IPS-20b (cell line): ENCODE measurements around the gene TMC2.
A peak's percentile ranks its signal among the peaks of the same experiment; 100 is the strongest.

ENCODE experiments used
- H3K27ac ChIP-seq: one replicate; pipeline ENCODE4 v1.5.1; 2013; ENCODE audit warnings: low read length
- H3K27me3 ChIP-seq: 2 replicates; pipeline ENCODE4 v1.6.1; 2013; ENCODE audit warnings: mild to moderate bottlenecking, low read length, inconsistent platforms; ENCODE audit not compliant: insufficient read depth
- H3K36me3 ChIP-seq: 2 replicates; pipeline ENCODE4 v1.6.1; 2013; ENCODE audit warnings: low read depth, mild to moderate bottlenecking, inconsistent platforms, low read length, moderate library complexity; ENCODE audit not compliant: insufficient read depth
- H3K4me1 ChIP-seq: 2 replicates; pipeline ENCODE4 v1.6.1; 2013; ENCODE audit warnings: mild to moderate bottlenecking, control low read depth, inconsistent platforms, low read length, moderate library complexity; ENCODE audit not compliant: insufficient read depth
- H3K4me3 ChIP-seq: 2 replicates; pipeline ENCODE4 v1.5.1; 2013; ENCODE audit warnings: mild to moderate bottlenecking, low read length, inconsistent platforms
- H3K9ac ChIP-seq: 2 replicates; pipeline ENCODE4 v1.6.1; 2013; ENCODE audit warnings: low read depth, mild to moderate bottlenecking, inconsistent platforms, low read length, moderate library complexity
- H3K9me3 ChIP-seq: 2 replicates; pipeline ENCODE4 v1.6.1; 2013; ENCODE audit warnings: mild to moderate bottlenecking, low read depth, low read length, inconsistent platforms; ENCODE audit not compliant: insufficient read depth

TMC2 gene

GRCh38 chr20:2528671-2529271, 7.6 kb upstream of the TMC2 start:
- H3K36me3 ChIP-seq, result no peaks in the 10 kb centered on the region
- no peak overlapping the region for H3K4me3 ChIP-seq
- H3K9me3 ChIP-seq, result no peaks in the 10 kb centered on the region
- peaks cover 71% of the 10 kb centered on the region for H3K27me3 ChIP-seq
- no peak overlapping the region for H3K27ac ChIP-seq
- no peak overlapping the region for H3K9ac ChIP-seq
- peaks cover 6% of the 10 kb centered on the region for H3K4me1 ChIP-seq

GRCh38 chr20:2533118-2533517, 3.3 kb upstream of the TMC2 start:
- Histone ChIP-seq H3K4me3 (no peak overlapping the region), H3K27ac (no peak overlapping the region), H3K36me3 (no peaks in the 10 kb centered on the region), H3K4me1 (no peaks in the 10 kb centered on the region), H3K9ac (no peak overlapping the region), H3K27me3 (peaks cover 38% of the 10 kb centered on the region), H3K9me3 (no peaks in the 10 kb centered on the region)

GRCh38 chr20:2535711-2536559, 438 bp upstream of the TMC2 start:
- no peak overlapping the region for H3K4me3 ChIP-seq
- no peaks in the 10 kb centered on the region for H3K4me1 ChIP-seq
- H3K27ac ChIP-seq, result no peak overlapping the region
- H3K27me3 ChIP-seq, result peaks cover 20% of the 10 kb centered on the region
- no peaks in the 10 kb centered on the region for H3K36me3 ChIP-seq
- no peaks in the 10 kb centered on the region for H3K9me3 ChIP-seq
- H3K9ac ChIP-seq, result no peak overlapping the region

GRCh38 chr20:2537101-2537500, 728 bp downstream of the TMC2 start:
- Histone ChIP-seq H3K36me3 (no peaks in the 10 kb centered on the region), H3K9ac (no peak overlapping the region), H3K4me1 (no peaks in the 10 kb centered on the region), H3K27ac (no peak overlapping the region), H3K9me3 (no peaks in the 10 kb centered on the region), H3K4me3 (no peak overlapping the region), H3K27me3 (peaks cover 16% of the 10 kb centered on the region)

GRCh38 chr20:2538356-2538755, 2.0 kb downstream of the TMC2 start:
- H3K4me3 ChIP-seq, result no peak overlapping the region
- no peaks in the 10 kb centered on the region for H3K36me3 ChIP-seq
- no peak overlapping the region for H3K27ac ChIP-seq
- no peak overlapping the region for H3K9ac ChIP-seq
- no peaks in the 10 kb centered on the region for H3K9me3 ChIP-seq
- peaks cover 11% of the 10 kb centered on the region for H3K27me3 ChIP-seq
- H3K4me1 ChIP-seq, result no peaks in the 10 kb centered on the region

GRCh38 chr20:2538931-2539720, 2.8 kb downstream of the TMC2 start:
- Histone ChIP-seq H3K36me3 (no peaks in the 10 kb centered on the region), H3K4me3 (no peak overlapping the region), H3K4me1 (no peaks in the 10 kb centered on the region), H3K27me3 (peaks cover 4% of the 10 kb centered on the region; the same call in 1 of the 2 replicates), H3K9me3 (no peaks in the 10 kb centered on the region), H3K27ac (no peak overlapping the region), H3K9ac (no peak overlapping the region)

GRCh38 chr20:2541940-2542339, 5.6 kb downstream of the TMC2 start:
- H3K4me3 ChIP-seq, result no peak overlapping the region
- no peaks in the 10 kb centered on the region for H3K9me3 ChIP-seq
- H3K36me3 ChIP-seq, result no peaks in the 10 kb centered on the region
- no peak overlapping the region for H3K27ac ChIP-seq
- no peaks in the 10 kb centered on the region for H3K4me1 ChIP-seq
- no peak overlapping the region for H3K9ac ChIP-seq
- peaks cover 3% of the 10 kb centered on the region; the same call in 1 of the 2 replicates for H3K27me3 ChIP-seq

GRCh38 chr20:2542361-2542760, 6.0 kb downstream of the TMC2 start:
- Histone ChIP-seq H3K36me3 (no peaks in the 10 kb centered on the region), H3K9ac (no peak overlapping the region), H3K4me1 (no peaks in the 10 kb centered on the region), H3K27ac (no peak overlapping the region), H3K9me3 (no peaks in the 10 kb centered on the region), H3K27me3 (peaks cover 3% of the 10 kb centered on the region; the same call in 1 of the 2 replicates), H3K4me3 (no peak overlapping the region)

- no peak overlapping the region for H3K9ac ChIP-seq
- peaks cover 3% of the 10 kb centered on the region; the same call in 1 of the 2 replicates for H3K27me3 ChIP-seq
- H3K4me3 ChIP-seq, result no peak overlapping the region
- no peaks in the 10 kb centered on the region for H3K36me3 ChIP-seq
- no peaks in the 10 kb centered on the region for H3K9me3 ChIP-seq
- H3K27ac ChIP-seq, result no peak overlapping the region
- no peaks in the 10 kb centered on the region for H3K4me1 ChIP-seq
Observed at GRCh38 chr20:2544211-2544610, 7.8 kb downstream of the TMC2 start.

GRCh38 chr20:2545594-2545993, 9.2 kb downstream of the TMC2 start:
- peaks cover 3% of the 10 kb centered on the region; the same call in 1 of the 2 replicates for H3K27me3 ChIP-seq
- no peaks in the 10 kb centered on the region for H3K36me3 ChIP-seq
- no peak overlapping the region for H3K9ac ChIP-seq
- no peaks in the 10 kb centered on the region for H3K4me1 ChIP-seq
- H3K9me3 ChIP-seq, result no peaks in the 10 kb centered on the region
- no peak overlapping the region for H3K27ac ChIP-seq
- H3K4me3 ChIP-seq, result no peak overlapping the region

GRCh38 chr20:2557873-2558580, 21.7 kb downstream of the TMC2 start:
- Histone ChIP-seq H3K9me3 (no peaks in the 10 kb centered on the region), H3K4me1 (no peaks in the 10 kb centered on the region), H3K27me3 (peaks cover 79% of the 10 kb centered on the region), H3K36me3 (no peaks in the 10 kb centered on the region), H3K4me3 (peak overlapping the region; percentile 66; the same call in 1 of the 2 replicates), H3K27ac (no peak overlapping the region), H3K9ac (no peak overlapping the region)
